AG20443 (cell line): ENCODE measurements around the gene TMEM120A.

Experiments
- DNase-seq: peaks from one replicate; pipeline ENCODE4 v3.0.0; 2012; ENCODE audit warnings: low spot score, mixed read lengths

The TMEM120A gene

GRCh38 chr7:75957021-75957736 lies 37.2 kb downstream of the TMEM120A start:
- no peak for DNase-seq

- no peak for DNase-seq
Observed at GRCh38 chr7:75955331-75955955, 39.0 kb downstream of the TMEM120A start.

DNA sequence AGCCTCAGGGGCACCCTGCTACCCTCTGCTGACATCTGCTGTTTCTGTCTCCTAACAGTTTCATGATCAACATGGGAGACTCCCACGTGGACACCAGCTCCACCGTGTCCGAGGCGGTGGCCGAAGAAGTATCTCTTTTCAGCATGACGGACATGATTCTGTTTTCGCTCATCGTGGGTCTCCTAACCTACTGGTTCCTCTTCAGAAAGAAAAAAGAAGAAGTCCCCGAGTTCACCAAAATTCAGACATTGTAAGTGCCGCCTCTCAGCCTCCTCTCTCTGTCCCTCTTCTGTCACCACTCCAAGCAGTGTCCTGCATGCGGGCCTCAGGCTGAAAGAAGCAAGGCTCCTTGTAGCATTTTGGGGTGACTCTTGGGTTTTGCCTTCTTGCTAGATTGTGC lies 40.5 kb downstream of the TMEM120A start:
- DNase-seq = no peak

- DNase-seq = no peak
Observed at GRCh38 chr7:75953431-75953830, 41.0 kb downstream of the TMEM120A start.

DNA sequence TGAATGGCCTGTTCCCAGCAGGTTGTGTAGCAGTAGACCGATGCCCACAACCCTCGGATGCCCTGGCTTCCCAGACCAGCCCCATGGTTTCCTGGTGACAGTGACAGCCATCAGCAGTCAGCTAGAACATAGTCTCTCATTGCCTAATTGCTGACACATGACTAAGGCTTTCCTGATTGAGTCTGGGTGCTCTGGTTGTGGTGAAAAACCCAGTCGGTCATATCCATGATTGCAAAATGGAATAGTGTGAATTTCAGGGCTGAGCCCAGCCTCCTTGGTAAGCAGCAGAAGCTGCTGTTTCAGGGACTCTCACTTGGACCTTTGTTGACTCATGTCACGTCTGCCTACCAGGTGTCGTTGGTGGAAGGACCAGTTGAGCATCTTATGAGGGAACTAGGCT lies 42.9 kb downstream of the TMEM120A start:
- DNase-seq = peak; percentile 75

DNA sequence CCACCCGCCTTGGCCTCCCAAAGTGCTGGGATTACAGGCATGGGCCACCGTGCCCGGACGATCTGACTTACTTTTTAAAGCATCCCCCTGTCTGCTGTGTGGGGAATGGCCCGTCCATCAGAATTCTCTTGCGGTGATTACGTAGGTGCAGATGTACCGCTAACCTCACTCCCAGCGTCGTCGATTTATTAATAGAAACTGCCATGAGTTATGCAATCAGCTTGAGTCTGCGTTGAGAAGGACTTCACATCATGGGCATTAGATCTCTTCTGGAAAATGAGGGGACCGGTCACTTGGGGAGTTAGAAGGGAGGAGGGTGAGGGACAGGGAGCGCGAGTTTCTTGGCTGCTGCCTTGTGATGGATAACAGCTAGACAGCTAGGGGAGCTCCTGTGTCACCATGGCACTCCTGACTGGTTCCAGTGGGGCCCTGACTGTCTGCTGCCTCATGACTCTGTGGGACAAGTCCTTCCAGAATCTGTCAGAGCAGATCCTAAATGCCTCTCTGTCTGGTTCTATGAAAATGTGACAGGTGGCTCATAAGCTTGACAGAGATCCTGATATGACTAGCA lies 44.2 kb downstream of the TMEM120A start:
- DNase-seq = no peak

GRCh38 chr7:75948179-75948578 lies 46.2 kb downstream of the TMEM120A start:
- no peak for DNase-seq

DNA sequence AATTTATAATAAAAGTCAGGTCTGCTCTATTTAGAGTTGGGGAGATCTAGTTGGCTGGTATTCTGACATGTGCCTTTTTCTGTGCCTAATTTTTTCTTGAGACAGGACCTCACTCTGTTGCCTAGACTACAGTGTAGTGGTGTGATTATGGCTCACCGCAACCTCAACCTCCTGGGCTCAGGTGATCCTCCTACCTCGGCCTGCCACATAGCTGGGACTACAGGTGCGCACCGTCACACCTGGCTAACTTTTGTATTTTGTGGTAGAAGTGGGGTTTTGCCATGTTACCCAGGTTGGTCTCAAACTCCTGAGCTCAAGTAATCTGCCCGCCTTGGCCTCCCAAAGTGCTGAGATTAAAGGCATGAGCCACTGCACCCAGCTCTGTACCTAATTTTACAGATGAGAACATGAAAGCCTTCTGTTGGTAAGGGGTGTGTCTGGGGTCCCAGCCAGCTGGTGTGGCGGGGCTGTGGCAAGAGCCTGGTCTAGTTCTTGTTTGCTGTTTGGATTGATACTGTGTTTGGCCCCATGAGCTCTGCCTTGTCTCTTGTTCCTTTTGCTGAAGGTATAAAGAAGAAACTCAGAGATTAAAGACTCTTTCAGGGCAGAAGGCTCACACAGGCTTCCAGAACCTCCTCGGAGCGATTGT lies 48.1 kb downstream of the TMEM120A start:
- no peak for DNase-seq

- no peak for DNase-seq
Observed at GRCh38 chr7:75945297-75946168, 48.9 kb downstream of the TMEM120A start.

DNA sequence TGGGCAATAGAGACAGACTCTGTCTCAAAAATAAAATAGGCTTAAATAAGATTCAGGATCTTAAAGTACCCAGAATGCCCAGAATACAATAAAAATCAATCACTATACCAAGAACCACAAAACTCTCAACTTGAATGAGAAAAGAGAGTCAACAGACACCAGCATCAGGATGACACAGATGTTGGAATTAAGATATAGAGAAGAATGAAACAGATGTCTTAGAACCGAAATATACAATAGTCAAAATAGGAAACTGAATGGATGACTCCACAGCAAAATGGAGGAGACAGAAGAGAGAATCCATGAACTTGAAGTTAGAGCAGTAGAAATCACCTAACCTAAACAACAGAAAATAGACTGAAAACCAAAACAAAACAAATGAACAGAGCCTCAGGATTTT lies 49.9 kb downstream of the TMEM120A start:
- no peak for DNase-seq

GRCh38 chr7:75943864-75944263 lies 50.5 kb downstream of the TMEM120A start:
- DNase-seq = peak; percentile 55

DNA sequence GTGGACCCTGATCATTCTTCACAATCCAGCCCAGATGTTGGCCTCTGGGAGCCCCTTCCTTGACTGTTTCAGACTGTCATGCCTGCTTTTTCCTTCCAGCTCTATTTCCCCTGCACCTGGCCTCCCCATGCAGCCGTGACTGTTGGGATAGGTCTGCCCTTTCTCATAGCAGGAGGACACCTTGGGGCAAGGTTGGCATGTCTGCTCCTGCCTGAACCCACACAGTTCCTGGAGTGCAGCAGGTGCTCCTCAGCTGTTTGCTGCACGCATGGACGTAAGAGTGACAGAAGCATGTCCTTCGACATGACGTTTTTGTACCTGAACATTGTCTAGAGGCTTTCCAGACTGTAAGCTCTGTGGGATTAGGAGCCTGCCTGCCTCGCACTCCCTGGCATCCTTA lies 55.5 kb downstream of the TMEM120A start:
- DNase-seq = no peak

DNA sequence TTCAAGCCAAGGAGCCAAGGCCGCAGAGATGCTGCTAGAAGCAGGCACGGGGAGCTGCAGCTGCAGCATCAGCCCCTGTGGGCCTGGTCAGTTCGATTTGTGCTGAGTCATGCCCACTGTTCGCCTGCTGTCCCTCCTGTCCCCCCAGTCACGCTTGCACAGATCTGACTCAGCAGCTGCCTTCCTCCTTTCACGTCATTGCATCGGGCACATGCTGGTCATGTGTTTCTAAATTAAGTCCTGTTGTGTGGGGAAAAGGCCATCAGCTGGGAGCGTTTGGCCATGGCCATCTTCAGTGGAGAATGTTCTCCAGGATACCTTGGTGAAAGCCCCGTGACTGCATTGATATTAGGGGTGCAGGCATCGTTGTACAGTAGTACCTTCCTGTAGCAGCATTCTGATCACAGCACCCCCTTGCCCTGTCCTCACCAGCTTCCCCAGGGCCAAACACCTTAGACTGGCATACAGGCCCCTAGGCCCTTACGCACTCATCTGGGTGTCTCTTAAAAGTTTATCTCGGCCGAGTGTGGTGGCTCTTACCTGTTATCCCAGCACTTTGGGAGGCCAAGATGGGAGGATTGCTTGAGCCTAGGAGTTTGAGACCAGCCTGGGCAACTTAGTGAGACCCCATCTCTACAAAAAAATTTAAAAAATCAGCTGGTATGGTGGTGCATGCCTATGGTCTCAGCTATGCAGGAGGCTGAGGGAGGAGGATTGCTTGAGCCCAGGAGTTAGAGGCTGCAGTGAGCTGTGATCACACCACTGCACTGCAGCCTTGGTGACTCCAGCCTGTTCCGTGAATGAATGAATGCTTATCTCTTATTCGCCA lies 56.2 kb downstream of the TMEM120A start:
- DNase-seq = peak; percentile 92
